Stimulated activated CD8-positive, alpha-beta memory T cell treated with anti-CD3 and anti-CD28 coated beads, Interleukin-4, amount 100 ng/mL, for 4 hours (primary cell): Measurements from ENCODE around the gene MUC2.
"Not testable (repeated sequence)": the region's sequence is repeated elsewhere in the genome, so short reads cannot be mapped to it uniquely, and the experiment has no call there.

Experiments
- DNase-seq, 2 donors: peaks; one replicate each; pipeline ENCODE4 v3.0.0-alpha.2; 2020; ENCODE audit warnings: low read depth in 2 of 2, low spot score in 1 of 2

MUC2 gene

GRCh38 chr11:1102996-1103395 is 28.3 kb downstream of the MUC2 start:
- no peak for DNase-seq

- no peak for DNase-seq
Measured at GRCh38 chr11:1103401-1104360, 29.0 kb downstream of the MUC2 start.

GRCh38 chr11:1104411-1105182 is 29.9 kb downstream of the MUC2 start:
- DNase-seq: no peak

- DNase-seq: no peak
Measured at GRCh38 chr11:1105183-1105565, 30.5 kb downstream of the MUC2 start.

- DNase-seq: no peak
Measured at GRCh38 chr11:1106387-1106786, 31.7 kb downstream of the MUC2 start.

GRCh38 chr11:1107316-1108245 is 32.9 kb downstream of the MUC2 start:
- no peak for DNase-seq

- no peak for DNase-seq
Measured at GRCh38 chr11:1108246-1108900, 33.7 kb downstream of the MUC2 start.

GRCh38 chr11:1109101-1109917 is 34.6 kb downstream of the MUC2 start:
- DNase-seq: no peak

- DNase-seq: no peak
Measured at GRCh38 chr11:1109918-1110705, 35.4 kb downstream of the MUC2 start.

- no peak for DNase-seq
Measured at GRCh38 chr11:1111545-1112212, 37.0 kb downstream of the MUC2 start.

- no peak for DNase-seq
Measured at GRCh38 chr11:1112351-1113191, 37.9 kb downstream of the MUC2 start.

GRCh38 chr11:1113405-1114201 is 38.9 kb downstream of the MUC2 start:
- no peak for DNase-seq

- not testable (repeated sequence) for DNase-seq
Measured at GRCh38 chr11:1115292-1115691, 40.6 kb downstream of the MUC2 start.

- DNase-seq: no peak
Measured at GRCh38 chr11:1116104-1116503, 41.4 kb downstream of the MUC2 start.

GRCh38 chr11:1116666-1117390 is 42.2 kb downstream of the MUC2 start:
- no peak for DNase-seq

GRCh38 chr11:1117992-1118391 is 43.3 kb downstream of the MUC2 start:
- no peak for DNase-seq
